Activated T-cell treated with anti-CD3 and anti-CD28 coated beads, Interleukin-2, amount 50 U/mL, for 72 hours (primary cell): ENCODE data around the gene CAPRIN1. TPM values are rescaled to one million over a fixed set of nuclear protein-coding genes. Genes with fewer than 3 reads are reported as not detected.

Source experiments
- ATAC-seq, 2 donors: fragments of 150-1000 bp; cut with Tn5 transposase; replicated peaks in 1 of 2; 2 replicates each; pipeline ENCODE4 v1.10.0; 2021; ENCODE audit warnings: moderate library complexity in 2 of 2, mild to moderate bottlenecking in 1 of 2
- DNase-seq, 2 donors: peaks; one replicate each; pipeline ENCODE4 v3.0.0; 2021 to 2022; ENCODE audit warnings: mixed read lengths in 1 of 2
- H3K27ac Mint-ChIP-seq: one replicate; pipeline ENCODE4 v1.8.0; 2022; ENCODE audit warnings: mild to moderate bottlenecking, moderate library complexity, mixed read lengths
- H3K27me3 Mint-ChIP-seq: one replicate; pipeline ENCODE4 v1.8.0; 2022; ENCODE audit warnings: low read depth, mixed read lengths
- H3K36me3 Mint-ChIP-seq, 2 donors: one replicate each; pipeline ENCODE4 v1.8.0; 2022; ENCODE audit warnings: mixed read lengths in 2 of 2, mild to moderate bottlenecking in 1 of 2; ENCODE audit not compliant: insufficient read depth in 2 of 2
- H3K4me1 Mint-ChIP-seq: one replicate; pipeline ENCODE4 v1.8.0; 2022; ENCODE audit warnings: low read depth, mixed read lengths
- H3K4me3 Mint-ChIP-seq, 2 donors: one replicate each; pipeline ENCODE4 v1.8.0; 2022; ENCODE audit warnings: mild to moderate bottlenecking in 2 of 2, mixed read lengths in 2 of 2, moderate library complexity in 2 of 2
- H3K9me3 Mint-ChIP-seq, 2 donors: one replicate each; pipeline ENCODE4 v1.8.0; 2022; ENCODE audit warnings: mixed read lengths in 2 of 2
- total RNA-seq, 2 donors: library from RNA; stranded (reverse); gene quantifications; one replicate each; pipeline ENCODE4 v1.2.3, GENCODE V29; 2022

Gene CAPRIN1
- 100 to 1,000 TPM; 170 to 190 TPM for total RNA-seq

GRCh38 chr11:34051349-34052035, at the start of gene CAPRIN1:
Gene CAPRIN1, plus strand, starts transcription at chr11:34051731. Its CDS starts 690 bp downstream, at chr11:34052421.
- Mint-ChIP-seq H3K4me1 (peaks cover 38% of the 10 kb centered on the region), H3K4me3 (peak within 1 kb of the TSS; percentile 97 to 99), H3K36me3 (peaks cover 10 to 16% of the 10 kb centered on the region in 2 donors), H3K27me3 (peaks cover 5% of the 10 kb centered on the region), H3K27ac (peak within 1 kb of the TSS; percentile 94), H3K9me3 (no peaks in the 10 kb centered on the region)
- peak; percentile 90 to 91 for DNase-seq
- ATAC-seq, result peak; percentile 81 to 84

- ATAC-seq (no peak), DNase-seq (no peak)
- Mint-ChIP-seq H3K27ac (no peak overlapping the region), H3K4me1 (peaks cover 12% of the 10 kb centered on the region), H3K4me3 (no peak overlapping the region), H3K9me3 (no peaks in the 10 kb centered on the region), H3K36me3 (no peaks in the 10 kb centered on the region), H3K27me3 (peaks cover 66% of the 10 kb centered on the region)
Observed at GRCh38 chr11:34002420-34002819, 49.1 kb upstream of the CAPRIN1 start.

GRCh38 chr11:34004236-34004635, 47.3 kb upstream of the CAPRIN1 start:
- ATAC-seq (no peak), DNase-seq (no peak)
- H3K36me3 Mint-ChIP-seq, result no peaks in the 10 kb centered on the region
- no peak overlapping the region for H3K27ac Mint-ChIP-seq
- peaks cover 54% of the 10 kb centered on the region for H3K27me3 Mint-ChIP-seq
- H3K4me3 Mint-ChIP-seq, result no peak overlapping the region
- H3K9me3 Mint-ChIP-seq, result no peaks in the 10 kb centered on the region
- H3K4me1 Mint-ChIP-seq, result peaks cover 5% of the 10 kb centered on the region

DNA sequence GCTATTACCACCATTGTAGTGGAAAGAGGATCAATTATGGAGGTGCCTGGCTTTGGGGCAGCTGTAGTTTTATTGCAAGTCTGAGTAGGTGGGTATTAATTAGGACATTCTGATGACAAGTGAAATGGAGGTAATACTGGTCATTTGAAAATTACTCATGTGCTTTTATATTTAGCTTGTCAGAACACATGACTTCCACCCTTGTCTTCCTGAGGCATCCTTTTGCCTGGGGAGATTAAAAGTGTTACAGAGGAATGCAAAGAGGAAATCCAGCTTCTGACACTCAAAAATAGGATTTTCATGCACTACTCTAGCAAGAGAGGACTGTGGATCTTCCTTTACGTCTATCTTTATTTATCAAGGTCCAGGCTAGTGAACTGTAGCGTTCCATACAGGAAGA, 44.7 kb upstream of the CAPRIN1 start:
- peaks cover 41% of the 10 kb centered on the region for H3K27me3 Mint-ChIP-seq
- H3K4me1 Mint-ChIP-seq, result no peaks in the 10 kb centered on the region
- no peak for ATAC-seq
- H3K27ac Mint-ChIP-seq, result no peak overlapping the region
- no peaks in the 10 kb centered on the region for H3K36me3 Mint-ChIP-seq
- no peak for DNase-seq
- no peak overlapping the region for H3K4me3 Mint-ChIP-seq
- H3K9me3 Mint-ChIP-seq, result no peaks in the 10 kb centered on the region

DNA sequence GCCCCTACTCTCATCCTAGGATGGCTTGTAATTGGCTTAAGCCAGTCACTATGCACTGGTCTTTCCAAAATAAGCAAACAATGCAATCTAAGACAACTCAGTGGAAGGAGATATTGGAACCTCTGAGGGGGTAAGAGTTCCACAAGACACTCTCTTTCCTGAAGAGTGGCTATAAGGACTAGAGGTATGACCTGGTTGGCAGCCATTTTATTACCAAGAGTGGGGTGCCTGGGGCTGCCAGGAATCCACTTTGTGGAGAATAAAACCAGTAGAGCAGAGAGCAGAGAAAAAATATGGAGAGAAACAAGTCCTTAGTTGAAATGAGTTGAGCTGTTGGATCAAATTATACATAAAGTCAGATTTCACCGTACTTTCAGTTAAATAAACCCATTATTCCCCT, 38.8 kb upstream of the CAPRIN1 start:
- Mint-ChIP-seq H3K36me3 (no peaks in the 10 kb centered on the region), H3K4me3 (no peak overlapping the region), H3K9me3 (peaks cover 0 to 1% of the 10 kb centered on the region in 2 donors), H3K27ac (no peak overlapping the region), H3K27me3 (peaks cover 8% of the 10 kb centered on the region), H3K4me1 (no peaks in the 10 kb centered on the region)
- no peak for ATAC-seq
- DNase-seq, result no peak

DNA sequence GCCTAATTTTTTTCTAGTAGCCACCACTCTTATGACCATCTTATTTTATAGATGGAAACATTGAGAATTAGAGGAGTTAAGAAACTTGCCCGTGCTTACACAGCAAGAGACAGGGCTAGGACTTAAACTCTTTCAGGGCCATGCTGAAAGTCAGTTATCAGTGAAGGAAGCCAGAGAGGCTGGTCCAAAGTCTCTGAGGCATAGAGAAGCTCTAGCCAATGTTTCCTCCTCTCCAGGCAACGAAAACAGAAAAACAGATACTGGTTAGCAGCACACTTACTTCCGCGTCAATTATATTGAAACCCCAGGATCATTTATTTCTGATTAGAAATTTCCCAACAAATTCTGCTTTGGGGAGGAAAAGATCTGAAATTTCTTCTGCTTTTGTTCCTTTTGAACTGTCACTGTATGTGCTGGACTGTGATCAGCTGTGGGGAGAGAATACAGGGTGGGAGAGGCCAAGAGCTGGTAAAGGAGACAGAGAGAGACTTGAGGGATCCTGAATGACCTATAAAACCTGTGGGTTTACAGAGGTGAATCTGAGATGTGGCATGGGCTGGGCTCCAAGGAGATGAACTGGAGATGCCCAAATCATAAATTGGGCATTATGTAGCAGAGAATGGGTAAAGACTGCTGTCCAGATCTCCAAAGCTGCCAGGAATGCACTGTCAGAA, 37.5 kb upstream of the CAPRIN1 start:
- Mint-ChIP-seq H3K36me3 (no peaks in the 10 kb centered on the region), H3K9me3 (peaks cover 0 to 1% of the 10 kb centered on the region in 2 donors), H3K27me3 (peaks cover 8% of the 10 kb centered on the region), H3K4me3 (no peak overlapping the region), H3K27ac (no peak overlapping the region), H3K4me1 (no peaks in the 10 kb centered on the region)
- no peak for DNase-seq
- ATAC-seq, result no peak

- Mint-ChIP-seq H3K9me3 (peaks cover 4% of the 10 kb centered on the region in 2 donors), H3K27ac (no peak overlapping the region), H3K4me3 (no peak overlapping the region), H3K4me1 (no peaks in the 10 kb centered on the region), H3K36me3 (peaks cover 3 to 6% of the 10 kb centered on the region in 2 donors), H3K27me3 (no peaks in the 10 kb centered on the region)
- ATAC-seq (no peak), DNase-seq (no peak)
Observed at GRCh38 chr11:34021977-34022735, 29.4 kb upstream of the CAPRIN1 start.

DNA sequence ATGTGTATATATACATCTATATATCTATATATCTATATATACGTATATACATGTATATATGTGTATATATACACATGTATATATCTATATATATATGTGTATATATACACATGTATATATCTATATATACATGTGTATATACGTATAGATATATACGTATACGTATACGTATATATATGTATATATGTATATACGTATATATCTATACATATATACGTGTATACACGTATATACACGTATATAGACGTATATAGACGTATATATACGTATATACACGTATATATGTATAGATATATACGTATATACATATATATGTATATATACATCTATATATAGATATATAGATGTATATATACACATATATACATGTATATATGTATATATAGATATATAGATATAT, 25.1 kb upstream of the CAPRIN1 start:
- peaks cover 3 to 6% of the 10 kb centered on the region in 2 donors for H3K36me3 Mint-ChIP-seq
- H3K9me3 Mint-ChIP-seq, result peaks cover 4% of the 10 kb centered on the region in 2 donors
- H3K4me3 Mint-ChIP-seq, result no peak overlapping the region
- H3K4me1 Mint-ChIP-seq, result no peaks in the 10 kb centered on the region
- ATAC-seq, result no peak
- no peaks in the 10 kb centered on the region for H3K27me3 Mint-ChIP-seq
- no peak overlapping the region for H3K27ac Mint-ChIP-seq
- no peak for DNase-seq

GRCh38 chr11:34027516-34028408, 23.8 kb upstream of the CAPRIN1 start:
- Mint-ChIP-seq H3K4me1 (no peaks in the 10 kb centered on the region), H3K27ac (no peak overlapping the region), H3K36me3 (no peaks in the 10 kb centered on the region), H3K9me3 (no peaks in the 10 kb centered on the region), H3K27me3 (no peaks in the 10 kb centered on the region), H3K4me3 (no peak overlapping the region)
- DNase-seq (no peak), ATAC-seq (no peak)

- no peak overlapping the region for H3K4me3 Mint-ChIP-seq
Observed at GRCh38 chr11:34028425-34028824, 23.1 kb upstream of the CAPRIN1 start.

GRCh38 chr11:34029176-34029575, 22.4 kb upstream of the CAPRIN1 start:
- no peaks in the 10 kb centered on the region for H3K9me3 Mint-ChIP-seq
- no peak overlapping the region for H3K4me3 Mint-ChIP-seq
- no peaks in the 10 kb centered on the region for H3K4me1 Mint-ChIP-seq
- no peaks in the 10 kb centered on the region for H3K36me3 Mint-ChIP-seq
- DNase-seq (no peak), ATAC-seq (no peak)
- H3K27ac Mint-ChIP-seq, result no peak overlapping the region
- H3K27me3 Mint-ChIP-seq, result no peaks in the 10 kb centered on the region

More at GRCh38 chr11:34028425-34028824, 23.1 kb upstream of the CAPRIN1 start:
- Mint-ChIP-seq H3K27me3 (no peaks in the 10 kb centered on the region), H3K9me3 (no peaks in the 10 kb centered on the region), H3K27ac (peak overlapping the region; percentile 16), H3K36me3 (no peaks in the 10 kb centered on the region), H3K4me1 (no peaks in the 10 kb centered on the region)
- ATAC-seq, result no peak
- DNase-seq, result no peak

- no peak for DNase-seq
- Mint-ChIP-seq H3K4me1 (no peaks in the 10 kb centered on the region), H3K9me3 (no peaks in the 10 kb centered on the region), H3K4me3 (no peak overlapping the region), H3K27ac (no peak overlapping the region), H3K36me3 (no peaks in the 10 kb centered on the region), H3K27me3 (no peaks in the 10 kb centered on the region)
- ATAC-seq, result no peak
Observed at GRCh38 chr11:34030382-34030781, 21.1 kb upstream of the CAPRIN1 start.
